HepG2 (cell line): ENCODE data around the gene MFSD2A.

Source experiments
- CTCF ChIP-seq: sonication (generic); formaldehyde crosslinking; IDR thresholded peaks from 2 replicates; pipeline ENCODE4 v1.5.0; 2020; ENCODE audit warnings: mild to moderate bottlenecking, missing genetic modification reagents, moderate library complexity
- EP300 ChIP-seq, 3 experiments: sonication (generic) in 1 of 3; formaldehyde crosslinking in 1 of 3; IDR thresholded peaks; 2 replicates each; pipeline versions ENCODE4 v1.5.1 to v1.6.1; 2011 to 2020; ENCODE audit warnings: low read depth in 2 of 3, low read length in 2 of 3, borderline replicate concordance in 1 of 3, improper control_type of control experiment in 1 of 3, mild to moderate bottlenecking in 1 of 3, missing genetic modification reagents in 1 of 3, moderate library complexity in 1 of 3
- ZBTB42 ChIP-seq: sonication (generic); formaldehyde crosslinking; IDR thresholded peaks from 2 replicates; pipeline ENCODE4 v1.5.0; 2020; ENCODE audit warnings: mild to moderate bottlenecking, missing genetic modification reagents

GRCh38 chr1:39922251-39922688 is 32.7 kb upstream of the MFSD2A start:
- TF ChIP-seq CTCF (CRISPR knock-in tag) (no peak), ZBTB42 (CRISPR knock-in tag) (no peak), EP300 (IDR thresholded peaks at IDR 0.05; ENCODE audit: low read depth in 2 of 2, low read length in 2 of 2) (no peak), EP300 (CRISPR knock-in tag; IDR thresholded peaks at IDR 0.05; ENCODE audit: borderline replicate concordance) (no peak)
